Activated T-helper 2 cell treated with anti-CD3 and anti-CD28 coated beads, Interferon-gamma antibody, Interleukin-2, Interleukin-4, amounts not matched to agents 10 μg/mL and 5 μg/mL and 100 μg/mL, durations not matched to agents 14 hours and 24 hours and 36 hours (primary cell): ENCODE measurements around the gene SFXN2. TPM values are rescaled to one million over a fixed set of nuclear protein-coding genes. Genes with fewer than 3 reads are reported as not detected.
A peak's percentile ranks its signal among the peaks of the same experiment; 100 is the strongest.

Experiments
- DNase-seq: peaks from one replicate; pipeline ENCODE4 v3.0.0; 2021; ENCODE audit warnings: low spot score
- H3K27ac Mint-ChIP-seq: one replicate; pipeline ENCODE4 v1.8.0; 2021; ENCODE audit warnings: mixed read lengths
- H3K27me3 Mint-ChIP-seq: one replicate; pipeline ENCODE4 v1.8.0; 2021; ENCODE audit warnings: low read depth, mixed read lengths
- H3K36me3 Mint-ChIP-seq: one replicate; pipeline ENCODE4 v1.8.0; 2021; ENCODE audit warnings: low read depth, mixed read lengths
- H3K4me1 Mint-ChIP-seq: one replicate; pipeline ENCODE4 v1.8.0; 2021; ENCODE audit warnings: low read depth, mixed read lengths
- H3K4me3 Mint-ChIP-seq: one replicate; pipeline ENCODE4 v1.8.0; 2021; ENCODE audit warnings: low read depth, mild to moderate bottlenecking, moderate library complexity, mixed read lengths
- H3K9me3 Mint-ChIP-seq: one replicate; pipeline ENCODE4 v1.8.0; 2021; ENCODE audit warnings: mixed read lengths
- intact Hi-C: fragments of 100-400 bp; cut with micrococcal nuclease; formaldehyde crosslinking; loops from one replicate; pipeline ENCODE4 v1.15.1; 2023
- total RNA-seq: library from RNA; stranded (reverse); gene quantifications from 2 replicates; pipeline ENCODE4 v1.2.3, GENCODE V29; 2022

SFXN2 gene
- total RNA-seq, 1 donor from 2014 or later: 52.2 TPM

DNA sequence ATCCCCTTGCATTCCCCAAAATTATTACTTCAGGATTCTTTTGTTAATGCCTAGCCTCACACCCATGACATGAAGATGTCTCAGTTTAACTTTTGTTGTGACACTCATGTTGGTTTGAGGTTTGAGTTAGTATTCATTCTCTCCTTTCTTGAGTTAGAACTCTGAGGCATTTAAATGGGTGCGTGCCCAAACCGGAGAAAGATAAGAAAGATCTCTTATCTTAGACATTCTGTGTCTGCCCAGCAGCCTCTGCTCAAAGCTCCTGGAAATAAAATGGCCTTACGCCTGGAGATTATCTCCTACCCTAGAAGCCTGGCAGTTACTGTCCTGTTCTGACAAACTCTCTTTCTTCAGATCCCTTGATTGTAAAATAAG is 55.7 kb downstream of the SFXN2 start:
- H3K4me1 Mint-ChIP-seq: peaks cover 60% of the 10 kb centered on the region
- intact Hi-C loops: no loop called here
- H3K27me3 Mint-ChIP-seq: no peaks in the 10 kb centered on the region
- no peaks in the 10 kb centered on the region for H3K9me3 Mint-ChIP-seq
- H3K27ac Mint-ChIP-seq: peak overlapping the region; percentile 87
- no peak for DNase-seq
- H3K4me3 Mint-ChIP-seq: no peak overlapping the region
- H3K36me3 Mint-ChIP-seq: peaks cover 12% of the 10 kb centered on the region

DNA sequence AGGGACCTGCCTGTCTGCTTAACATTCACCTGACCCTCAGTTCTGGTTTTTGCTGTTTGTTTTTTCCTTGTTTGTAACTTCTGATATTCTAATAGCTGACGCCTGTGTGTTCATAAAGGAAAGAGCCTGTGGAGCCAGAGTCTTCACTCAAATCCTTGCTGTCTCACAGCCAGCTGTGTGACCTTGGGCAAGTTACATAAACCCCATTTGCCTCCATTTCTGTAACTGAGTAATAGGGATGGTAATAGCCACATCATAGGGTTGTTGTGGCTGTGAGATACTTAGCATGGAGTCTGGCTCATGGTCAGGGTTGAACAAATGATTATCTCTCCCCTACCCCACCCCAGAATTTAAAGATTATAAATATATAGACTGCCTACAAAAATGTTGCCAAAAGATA is 56.4 kb downstream of the SFXN2 start:
- intact Hi-C loops: no loop called here
- Mint-ChIP-seq H3K27me3 (no peaks in the 10 kb centered on the region), H3K36me3 (peaks cover 5% of the 10 kb centered on the region), H3K27ac (peak overlapping the region; percentile 87), H3K4me1 (peaks cover 62% of the 10 kb centered on the region), H3K4me3 (no peak overlapping the region), H3K9me3 (no peaks in the 10 kb centered on the region)
- DNase-seq: no peak

DNA sequence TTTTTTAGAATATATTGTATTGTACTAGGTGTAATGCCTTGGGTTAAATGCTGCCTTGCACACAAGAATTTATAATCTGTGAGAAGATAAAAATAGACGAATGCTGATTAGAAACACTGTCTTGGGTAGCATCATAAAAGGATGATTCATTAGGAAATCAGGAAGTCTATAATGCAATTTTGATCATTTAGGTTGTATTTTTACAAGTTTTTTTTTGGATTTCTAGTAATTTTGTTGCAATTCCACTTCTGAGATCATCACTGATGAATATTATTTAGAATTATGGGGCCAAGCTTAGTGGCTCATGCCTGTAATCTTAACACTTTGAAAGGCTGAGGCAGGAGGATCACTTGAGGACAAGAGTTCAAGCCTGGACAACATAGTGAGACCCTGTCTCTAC is 58.9 kb downstream of the SFXN2 start:
- Mint-ChIP-seq H3K27me3 (no peaks in the 10 kb centered on the region), H3K9me3 (no peaks in the 10 kb centered on the region), H3K27ac (no peak overlapping the region), H3K4me3 (no peak overlapping the region), H3K4me1 (peaks cover 55% of the 10 kb centered on the region), H3K36me3 (peaks cover 12% of the 10 kb centered on the region)
- DNase-seq: no peak
- intact Hi-C loops: no loop called here

DNA sequence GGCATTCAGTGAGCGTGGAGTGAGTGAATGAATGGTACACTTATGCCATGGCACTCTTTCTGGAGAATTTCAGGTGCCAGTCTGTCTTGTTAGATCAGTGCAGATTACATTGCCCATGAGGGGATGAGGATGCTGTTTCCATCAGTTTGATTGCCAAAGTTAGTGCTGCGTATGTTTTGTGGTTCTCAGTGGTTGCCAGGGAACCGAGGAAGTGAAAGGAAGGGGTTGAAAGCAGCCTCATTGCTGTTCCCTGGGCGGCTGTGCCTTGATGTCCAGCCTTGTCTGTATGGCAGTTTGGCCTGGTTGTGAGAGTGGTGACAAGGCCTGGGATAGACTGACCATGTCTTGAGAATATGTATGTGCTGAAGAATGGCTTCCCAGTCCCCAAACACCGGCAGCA is 59.5 kb downstream of the SFXN2 start:
- peak overlapping the region; percentile 22 for H3K27ac Mint-ChIP-seq
- no peak overlapping the region for H3K4me3 Mint-ChIP-seq
- peak; percentile 11 for DNase-seq
- no peaks in the 10 kb centered on the region for H3K9me3 Mint-ChIP-seq
- intact Hi-C loops: no loop called here
- peaks cover 55% of the 10 kb centered on the region for H3K4me1 Mint-ChIP-seq
- peaks cover 12% of the 10 kb centered on the region for H3K36me3 Mint-ChIP-seq
- no peaks in the 10 kb centered on the region for H3K27me3 Mint-ChIP-seq

DNA sequence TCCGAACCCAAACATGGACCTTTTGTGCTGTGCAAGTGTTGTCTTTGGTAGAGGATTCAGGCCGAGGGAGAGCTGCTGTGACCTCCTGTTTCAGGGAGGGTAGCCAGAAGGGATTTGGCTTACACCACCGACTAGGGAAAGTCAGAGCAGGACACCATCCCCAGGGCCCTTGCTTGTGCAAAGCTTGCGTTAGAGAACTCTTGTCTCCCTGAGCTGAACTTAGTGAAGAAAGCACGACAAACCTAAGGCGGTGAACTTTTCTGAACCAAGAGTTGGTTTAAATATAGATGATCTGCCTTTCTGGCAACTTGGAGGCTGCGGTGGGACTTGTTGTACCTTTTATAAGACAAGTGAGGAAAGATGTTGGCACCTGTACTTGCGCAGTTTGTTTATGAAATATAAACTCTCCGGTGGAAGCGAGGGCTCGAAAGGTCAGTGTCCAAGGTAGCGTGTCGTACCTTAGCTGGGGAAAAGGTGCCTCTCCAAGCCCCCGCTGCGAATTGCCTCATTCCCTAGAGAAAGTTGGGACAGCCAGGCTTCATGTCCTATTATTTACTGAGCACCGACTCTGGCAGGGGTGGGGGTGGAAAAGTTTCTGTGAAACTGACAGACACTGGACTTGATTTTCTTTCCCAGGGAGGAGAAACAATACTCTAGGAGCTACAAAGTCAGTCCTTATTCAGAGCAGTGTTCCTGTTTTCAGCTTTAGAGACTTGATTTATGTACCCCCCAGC is 60.9 kb downstream of the SFXN2 start:
- Mint-ChIP-seq H3K4me3 (no peak overlapping the region), H3K36me3 (peaks cover 13% of the 10 kb centered on the region), H3K9me3 (no peaks in the 10 kb centered on the region), H3K27ac (no peak overlapping the region), H3K27me3 (no peaks in the 10 kb centered on the region), H3K4me1 (peaks cover 41% of the 10 kb centered on the region)
- DNase-seq: no peak
- intact Hi-C loops: no loop called here

DNA sequence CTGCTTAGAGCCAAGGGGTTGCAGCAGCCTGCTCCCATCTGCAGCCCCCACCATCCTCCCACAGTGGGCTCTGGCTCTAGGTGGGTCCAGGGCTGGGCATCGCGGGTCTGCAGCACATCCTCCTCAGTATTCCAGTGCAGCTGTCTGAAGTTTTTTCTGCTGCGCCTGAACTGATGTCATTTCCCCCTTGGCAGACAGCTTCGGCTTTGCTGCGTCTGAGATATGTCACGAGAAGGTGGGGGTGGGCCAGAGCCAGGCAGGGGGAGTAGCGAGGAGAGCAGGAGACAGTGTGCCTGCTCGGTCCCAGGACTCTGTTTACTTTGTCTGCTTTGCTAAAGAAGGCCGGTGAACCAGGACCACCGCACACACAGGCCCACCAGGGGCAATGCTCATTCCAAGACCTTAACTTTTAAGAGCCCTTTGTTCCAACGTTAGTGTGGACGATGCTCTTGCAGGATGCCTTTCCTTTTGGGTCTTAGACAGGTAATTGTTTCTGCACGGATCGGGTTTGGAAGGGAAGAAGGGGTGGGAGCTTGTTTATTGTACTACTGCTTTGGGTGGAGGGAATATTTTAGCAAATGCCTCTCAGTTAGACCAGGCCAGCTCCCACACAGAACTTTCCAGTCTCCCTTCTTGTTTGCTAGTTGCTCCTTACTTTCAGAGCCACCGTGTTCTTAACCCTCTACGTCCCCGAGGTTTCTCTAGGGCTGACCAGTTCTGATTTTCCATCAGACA is 61.7 kb downstream of the SFXN2 start:
- no peak for DNase-seq
- Mint-ChIP-seq H3K9me3 (no peaks in the 10 kb centered on the region), H3K4me1 (peaks cover 34% of the 10 kb centered on the region), H3K27me3 (no peaks in the 10 kb centered on the region), H3K27ac (no peak overlapping the region), H3K36me3 (peaks cover 16% of the 10 kb centered on the region), H3K4me3 (no peak overlapping the region)
- intact Hi-C loops: no loop called here

DNA sequence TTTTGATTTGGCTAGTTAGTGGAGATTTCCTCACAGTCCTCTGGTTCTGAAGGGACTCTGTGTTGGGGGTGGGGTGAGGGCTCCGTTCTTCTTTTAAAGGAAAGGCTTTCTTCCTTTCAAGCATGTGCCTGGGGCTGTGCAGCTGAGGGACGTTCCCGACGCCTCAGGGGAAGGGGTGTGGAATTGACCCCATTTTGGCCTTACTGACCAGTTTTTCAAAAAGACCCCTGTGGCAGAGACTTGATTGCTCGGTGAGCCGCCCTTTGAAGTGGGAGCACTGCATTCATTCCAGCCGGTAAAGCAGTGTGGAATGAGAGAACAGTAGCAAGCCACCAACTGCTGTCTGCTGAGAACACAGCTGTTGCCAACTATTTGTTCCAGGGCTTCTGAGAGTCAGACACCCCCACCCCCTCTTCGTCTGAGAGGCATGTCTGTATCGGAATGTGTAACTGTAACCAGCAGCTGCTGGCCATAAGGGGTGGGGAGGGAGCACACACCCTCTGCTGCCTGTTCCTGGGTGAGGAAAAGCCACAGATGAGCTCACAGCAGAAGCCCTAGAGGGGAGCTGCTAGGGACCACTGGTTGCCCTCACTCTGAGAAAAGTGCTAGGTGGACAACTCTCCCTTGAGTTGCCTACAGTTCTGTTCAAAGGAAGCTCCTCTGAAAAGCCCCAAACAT is 62.5 kb downstream of the SFXN2 start:
- Mint-ChIP-seq H3K4me3 (no peak overlapping the region), H3K27me3 (no peaks in the 10 kb centered on the region), H3K4me1 (peaks cover 32% of the 10 kb centered on the region), H3K9me3 (no peaks in the 10 kb centered on the region), H3K27ac (no peak overlapping the region), H3K36me3 (peaks cover 20% of the 10 kb centered on the region)
- DNase-seq: no peak
- intact Hi-C loops: no loop called here

DNA sequence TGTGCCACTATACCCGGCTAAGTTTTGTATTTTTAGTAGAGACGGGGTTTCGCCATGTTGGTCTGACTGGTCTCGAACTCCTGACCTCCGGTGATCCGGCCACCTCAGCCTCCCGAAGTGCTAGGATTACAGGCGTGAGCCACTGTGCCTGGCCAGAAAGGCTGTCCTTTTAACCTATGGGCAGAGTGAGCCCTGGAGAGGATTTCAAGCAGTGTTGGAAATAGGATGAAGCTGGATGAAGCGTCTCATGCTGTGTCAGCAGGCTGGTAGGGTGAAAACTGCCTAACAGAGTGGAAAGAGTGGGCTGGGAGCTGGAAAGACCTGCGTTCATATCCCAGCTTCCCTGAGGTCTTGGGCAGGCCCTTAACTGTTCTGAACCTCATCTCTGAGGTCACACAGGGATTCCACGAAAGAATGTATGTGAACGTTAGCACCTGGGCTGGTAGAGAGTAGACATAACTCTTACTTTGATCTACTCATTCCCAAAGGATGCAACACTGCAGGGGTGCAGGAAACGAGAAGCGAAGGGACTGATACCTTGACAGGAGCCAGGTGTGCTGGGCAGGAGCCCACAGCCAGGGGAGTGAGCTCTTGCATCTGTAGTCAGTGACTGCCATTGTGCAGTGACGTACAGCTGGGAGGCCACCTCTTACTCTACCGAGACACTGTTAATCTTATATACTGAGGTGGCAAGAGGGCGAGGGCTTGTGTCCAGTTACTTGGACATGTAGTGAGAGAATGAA is 63.4 kb downstream of the SFXN2 start:
- intact Hi-C loops: no loop called here
- H3K27me3 Mint-ChIP-seq: no peaks in the 10 kb centered on the region
- no peaks in the 10 kb centered on the region for H3K9me3 Mint-ChIP-seq
- peaks cover 31% of the 10 kb centered on the region for H3K4me1 Mint-ChIP-seq
- DNase-seq: no peak
- H3K4me3 Mint-ChIP-seq: no peak overlapping the region
- no peak overlapping the region for H3K27ac Mint-ChIP-seq
- H3K36me3 Mint-ChIP-seq: peaks cover 26% of the 10 kb centered on the region

DNA sequence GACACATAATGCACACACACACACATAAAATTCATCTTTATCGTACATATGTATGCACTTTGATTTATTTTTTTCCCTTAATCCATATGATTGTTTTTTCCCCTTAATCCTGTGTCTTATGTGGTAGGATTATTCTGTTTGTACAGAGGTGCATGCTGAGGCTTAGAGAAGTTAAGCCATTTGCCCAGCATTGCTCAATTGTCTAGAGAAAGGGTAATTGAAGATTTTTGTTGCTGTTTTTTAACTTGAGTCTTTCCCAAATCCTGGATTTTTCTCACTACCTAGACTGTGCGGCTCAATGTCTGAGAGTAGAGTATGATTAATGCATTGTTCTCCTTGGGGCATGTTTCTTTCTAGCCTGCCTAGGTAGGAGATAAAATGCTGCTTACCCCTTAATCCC is 64.3 kb downstream of the SFXN2 start:
- Mint-ChIP-seq H3K9me3 (no peaks in the 10 kb centered on the region), H3K27ac (no peak overlapping the region), H3K36me3 (peaks cover 26% of the 10 kb centered on the region), H3K4me3 (no peak overlapping the region), H3K27me3 (no peaks in the 10 kb centered on the region), H3K4me1 (peaks cover 24% of the 10 kb centered on the region)
- intact Hi-C loops: no loop called here
- DNase-seq: no peak

DNA sequence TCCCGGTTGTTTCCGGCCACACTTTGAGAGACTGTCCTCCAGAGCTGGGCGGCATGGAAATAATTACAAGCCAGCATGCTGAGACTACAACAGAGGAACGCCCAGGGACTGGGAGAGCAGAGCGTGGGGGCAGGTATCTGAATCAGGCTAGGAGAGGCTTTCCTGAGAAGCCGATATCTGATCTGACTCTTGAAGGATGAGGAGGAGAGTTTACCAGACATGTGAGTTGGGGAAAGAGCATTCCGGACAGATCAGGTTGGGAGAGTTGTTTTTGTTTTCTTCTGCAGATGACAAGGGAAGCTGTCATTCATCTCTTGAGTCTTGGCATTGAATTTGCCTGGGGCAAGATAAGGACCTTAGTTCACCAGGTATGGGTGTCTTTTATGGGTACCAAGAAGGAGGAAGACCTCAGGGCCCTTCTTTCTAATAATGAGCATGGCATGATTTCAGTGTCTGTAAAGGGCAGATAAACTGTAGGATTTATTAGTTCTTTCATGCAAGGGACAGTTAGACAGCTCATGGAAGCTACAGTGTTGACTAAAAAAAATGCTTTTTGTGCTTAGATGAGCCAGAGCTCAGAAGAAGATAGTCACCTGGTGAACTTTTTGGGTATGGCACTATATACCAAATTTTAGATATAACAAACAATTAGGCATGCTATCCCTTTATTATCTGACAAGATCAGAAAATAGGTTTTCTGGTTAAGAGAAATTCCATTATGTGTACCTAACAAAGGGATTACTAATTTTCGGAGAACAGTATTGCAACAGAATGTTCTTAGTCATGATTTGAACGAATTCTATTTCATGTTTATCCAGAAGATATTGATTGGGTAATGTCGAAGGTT is 65.5 kb downstream of the SFXN2 start:
- Mint-ChIP-seq H3K36me3 (peaks cover 26% of the 10 kb centered on the region), H3K9me3 (no peaks in the 10 kb centered on the region), H3K4me1 (peaks cover 17% of the 10 kb centered on the region), H3K4me3 (no peak overlapping the region), H3K27ac (no peak overlapping the region), H3K27me3 (no peaks in the 10 kb centered on the region)
- DNase-seq: no peak
- intact Hi-C loops: no loop called here

DNA sequence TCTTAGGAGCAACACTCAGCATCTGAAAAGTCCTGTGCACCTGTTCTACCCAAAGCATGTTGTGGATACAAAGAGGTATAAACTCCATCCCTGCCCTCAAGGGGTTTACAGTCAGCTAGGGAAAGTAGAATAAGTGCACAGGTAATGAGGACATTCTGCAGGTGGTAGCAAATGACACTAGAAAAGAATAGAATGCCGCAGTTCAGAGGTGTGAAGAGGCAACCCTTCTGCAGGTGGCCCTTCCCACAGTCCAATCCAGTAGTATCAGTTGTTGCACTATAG is 66.0 kb downstream of the SFXN2 start:
- intact Hi-C loops: no loop called here
- Mint-ChIP-seq H3K27ac (no peak overlapping the region), H3K4me3 (no peak overlapping the region), H3K36me3 (peaks cover 26% of the 10 kb centered on the region), H3K27me3 (no peaks in the 10 kb centered on the region), H3K4me1 (peaks cover 13% of the 10 kb centered on the region), H3K9me3 (no peaks in the 10 kb centered on the region)
- no peak for DNase-seq
